T-cell (primary cell): ENCODE data around the gene NKG7. TPM values are rescaled to one million over a fixed set of nuclear protein-coding genes. Genes with fewer than 3 reads are reported as not detected.

Experiments
- ATAC-seq, 4 experiments: fragments of 200-7000 bp in 3 of 4; fragments of 150-1000 bp in 1 of 4; cut with Tn5 transposase; replicated peaks in 1 of 4; 1 replicate in 3 of 4; 2 replicates in 1 of 4; pipeline ENCODE4 v1.10.0; 2021; ENCODE audit warnings: moderate library complexity in 3 of 4, mild to moderate bottlenecking in 2 of 4, moderate number of reproducible peaks in 1 of 4
- CTCF ChIA-PET, 2 donors: fragments of 300-600 bp; sonication (Branson Sonifier 250); formaldehyde crosslinking; loops; one replicate each; lab custom pipeline; 2022; ENCODE audit warnings: antibody characterized with exemption in 2 of 2; lab: Charles Lee
- POLR2A ChIA-PET, 2 donors: fragments of 300-600 bp; sonication (Branson Sonifier 250); formaldehyde crosslinking; loops; one replicate each; lab custom pipeline; 2022; ENCODE audit warnings: antibody characterized with exemption in 2 of 2; lab: Charles Lee
- DNase-seq, 35 experiments: peaks; one replicate each; pipeline versions ENCODE4 v3.0.0 to v3.0.0-alpha.2; 2013 to 2023
- H3K27ac ChIP-seq: one replicate; pipeline ENCODE4 v1.5.1; 2013; ENCODE audit warnings: low read length
- H3K27me3 ChIP-seq, 2 experiments: replicated peaks in 1 of 2; 1 replicate in 1 of 2; 2 replicates in 1 of 2; pipeline versions ENCODE4 v1.6.1 to v1.7.0; 2013; ENCODE audit warnings: low read length in 1 of 2, mixed read lengths in 1 of 2; ENCODE audit not compliant: control insufficient read depth in 2 of 2, insufficient read depth in 2 of 2; ENCODE audit errors: extremely low read depth in 1 of 2
- H3K36me3 ChIP-seq, 2 donors: 1 replicate in 1 of 2; 2 replicates in 1 of 2; pipeline versions ENCODE4 v1.6.1 to v1.7.0; 2013; ENCODE audit warnings: low read length in 1 of 2; ENCODE audit not compliant: control insufficient read depth in 2 of 2, insufficient read depth in 1 of 2; ENCODE audit errors: extremely low read depth in 1 of 2
- H3K4me1 ChIP-seq, 2 experiments: 1 replicate in 1 of 2; 2 replicates in 1 of 2; pipeline versions ENCODE4 v1.6.1 to v1.7.0; 2013; ENCODE audit warnings: low read length in 2 of 2, mixed read lengths in 1 of 2; ENCODE audit not compliant: insufficient read depth in 2 of 2, control insufficient read depth in 1 of 2; ENCODE audit errors: extremely low read depth in 1 of 2
- H3K4me3 ChIP-seq, 2 donors: 1 replicate in 1 of 2; 2 replicates in 1 of 2; pipeline versions ENCODE4 v1.5.1 to v1.7.0; 2013; ENCODE audit warnings: mild to moderate bottlenecking in 2 of 2, low read length in 1 of 2, moderate library complexity in 1 of 2; ENCODE audit not compliant: control insufficient read depth in 1 of 2; ENCODE audit errors: extremely low read depth in 1 of 2
- H3K9me3 ChIP-seq: 2 replicates; pipeline ENCODE4 v1.7.0; 2013
- H3K27ac Mint-ChIP-seq, 2 donors: one replicate each; pipeline ENCODE4 v1.8.0; 2020 to 2021; ENCODE audit warnings: mild to moderate bottlenecking in 2 of 2, mixed read lengths in 2 of 2
- H3K27me3 Mint-ChIP-seq, 2 donors: one replicate each; pipeline ENCODE4 v1.8.0; 2021 to 2022; ENCODE audit warnings: mixed read lengths in 2 of 2
- H3K36me3 Mint-ChIP-seq: one replicate; pipeline ENCODE4 v1.8.0; 2021; ENCODE audit warnings: mixed read lengths
- H3K4me1 Mint-ChIP-seq, 3 donors: one replicate each; pipeline ENCODE4 v1.8.0; 2020 to 2022; ENCODE audit warnings: mixed read lengths in 3 of 3, mild to moderate bottlenecking in 1 of 3
- H3K4me3 Mint-ChIP-seq, 3 donors: one replicate each; pipeline ENCODE4 v1.8.0; 2020 to 2022; ENCODE audit warnings: mild to moderate bottlenecking in 3 of 3, mixed read lengths in 3 of 3, moderate library complexity in 3 of 3
- H3K9me3 Mint-ChIP-seq, 3 donors: one replicate each; pipeline ENCODE4 v1.8.0; 2020 to 2022; ENCODE audit warnings: mixed read lengths in 3 of 3
- WGBS: methylation state at CpG from one replicate; pipeline ENCODE4 v1.1.5; 2013; ENCODE audit warnings: missing lambda C conversion rate; ENCODE audit not compliant: insufficient coverage; 5-methylcytosine and 5-hydroxymethylcytosine counted together
- total RNA-seq, 35 experiments: library from RNA in 6 of 35; stranded (reverse) in 6 of 35; fragments of 120-200 nt in 1 of 35; gene quantifications; one replicate each; pipeline versions ENCODE4 v1.2.1 to v1.2.4 and lab custom pipeline; 2013 to 2026

NKG7 gene
- total RNA-seq, 5 donors from 2014 or later (not counting 1 experiment from before 2014, with no cell fraction given) = 42.9 to 356 (median 105) TPM

DNA sequence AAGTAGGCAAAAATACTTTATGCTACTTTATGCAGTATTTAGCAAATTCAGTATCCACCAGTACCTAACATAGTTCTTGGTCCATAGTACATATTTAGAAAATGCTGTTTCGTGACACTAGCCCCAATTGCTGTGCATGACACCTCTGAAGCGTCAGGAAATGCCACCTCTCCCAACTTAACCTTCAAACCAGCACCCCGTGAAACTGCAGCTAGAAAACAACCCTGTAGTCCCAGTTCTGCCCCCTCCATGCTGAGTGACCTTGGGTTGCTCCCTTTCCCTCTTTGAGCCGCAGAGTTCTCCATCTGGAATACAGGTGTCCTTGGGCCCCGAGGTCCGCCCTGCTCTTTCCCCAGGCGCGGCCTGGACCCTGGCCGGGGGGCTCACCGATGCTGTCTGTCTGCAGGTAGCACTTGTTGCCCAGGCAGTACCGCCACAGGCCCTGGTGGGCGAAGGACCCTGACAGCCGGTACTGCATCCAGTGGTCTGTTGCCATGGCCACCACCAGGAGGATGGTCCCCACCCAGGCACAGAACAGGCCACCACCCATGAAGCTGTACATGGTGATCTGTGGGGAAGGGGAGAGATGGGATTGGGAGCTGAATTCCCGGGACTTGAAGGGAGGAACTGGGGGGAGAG lies 14.5 kb upstream of the NKG7 start:
- 78% methylated on average over 12 of the region's 14 CpGs for WGBS
- Histone ChIP-seq H3K4me3 (peak overlapping the region in 1 of 2 donors; percentile 51), H3K9me3 (no peaks in the 10 kb centered on the region), H3K4me1 (peaks cover 0 to 42% of the 10 kb centered on the region in 2 experiments), H3K27ac (peak overlapping the region; percentile 60), H3K36me3 (no peaks in the 10 kb centered on the region), H3K27me3 (peaks cover 0 to 7% of the 10 kb centered on the region in 2 experiments)
- H3K4me1 Mint-ChIP-seq = peaks cover 5 to 16% (median 6%) of the 10 kb centered on the region in 3 donors
- peak overlapping the region; percentile 29 to 60 (median 57) for H3K4me3 Mint-ChIP-seq
- ChIA-PET POLR2A (no interaction called here), CTCF (no interaction called here)
- peak in 2 of 4 experiments; percentile 46 to 63 for ATAC-seq
- peak overlapping the region; percentile 19 to 55 for H3K27ac Mint-ChIP-seq
- H3K36me3 Mint-ChIP-seq = no peaks in the 10 kb centered on the region
- H3K9me3 Mint-ChIP-seq = no peaks in the 10 kb centered on the region
- H3K27me3 Mint-ChIP-seq = no peaks in the 10 kb centered on the region
- DNase-seq = peak in 5 of 35 experiments; percentile 16 to 48 (median 31)

DNA sequence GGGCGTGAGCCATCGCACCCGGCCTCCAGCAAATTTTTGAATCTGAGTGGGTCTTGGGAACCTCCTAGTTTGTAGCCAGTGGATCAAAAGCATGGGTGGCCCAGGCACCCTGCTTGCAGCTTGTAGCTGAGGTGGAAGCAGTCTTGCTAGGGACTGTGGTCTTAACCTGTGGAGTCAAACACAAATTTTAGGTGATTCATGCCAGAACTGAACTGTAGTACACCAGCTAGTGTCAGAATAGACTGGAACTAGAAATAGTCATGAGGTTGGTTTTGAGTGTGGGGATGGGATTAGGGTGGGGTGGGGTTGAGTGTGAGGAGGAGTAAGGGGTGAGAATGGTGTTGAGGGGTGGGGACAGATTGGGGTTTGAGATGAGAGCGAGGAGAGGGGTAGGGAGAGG lies 9.6 kb upstream of the NKG7 start:
- H3K36me3 ChIP-seq = no peaks in the 10 kb centered on the region
- Mint-ChIP-seq H3K9me3 (no peaks in the 10 kb centered on the region), H3K27ac (no peak overlapping the region), H3K4me1 (peaks cover 0 to 13% (median 2%) of the 10 kb centered on the region in 3 donors), H3K4me3 (no peak overlapping the region), H3K27me3 (no peaks in the 10 kb centered on the region), H3K36me3 (no peaks in the 10 kb centered on the region)
- DNase-seq (no peak), ATAC-seq (no peak)
- CTCF ChIA-PET = interaction anchor here in 1 of 2 donors (0.5 kb wide), 1 partner anchor 12 kb away, joined by 3 read pairs; no protein-coding TSS in a partner anchor
- H3K4me3 ChIP-seq = no peak overlapping the region
- POLR2A ChIA-PET = interaction anchor here in 1 of 2 donors (0.7 kb wide), 1 partner anchor 780 kb away, joined by 7 read pairs; no protein-coding TSS in a partner anchor
- peaks cover 0 to 23% of the 10 kb centered on the region in 2 experiments for H3K4me1 ChIP-seq
- no peaks in the 10 kb centered on the region for H3K9me3 ChIP-seq
- H3K27ac ChIP-seq = no peak overlapping the region
- H3K27me3 ChIP-seq = peaks cover 0 to 1% of the 10 kb centered on the region in 2 experiments
- WGBS = 93% methylated on average over 4 of the region's 4 CpGs

DNA sequence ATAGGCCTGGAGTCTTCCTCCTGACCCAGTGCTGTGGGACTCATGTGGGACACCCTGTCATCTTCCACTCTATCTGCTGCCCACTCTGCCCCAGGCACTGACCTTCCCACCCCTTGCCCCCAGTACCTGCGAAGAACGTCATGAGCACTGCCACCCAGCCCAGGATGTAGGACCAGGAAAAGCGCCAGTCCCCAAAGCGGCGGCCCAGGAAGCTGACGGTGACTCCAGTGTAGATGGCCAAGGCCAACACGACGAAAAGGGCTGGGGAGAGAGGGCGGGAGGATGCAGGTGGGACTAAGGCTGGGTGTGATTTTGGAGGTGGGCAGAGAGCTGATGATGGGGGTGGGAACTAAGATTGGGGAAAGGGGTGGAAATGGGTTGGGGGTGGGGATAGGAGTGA lies 7.9 kb upstream of the NKG7 start:
- 97% methylated on average over 9 of the region's 9 CpGs for WGBS
- no peak for DNase-seq
- no peak overlapping the region for H3K4me3 ChIP-seq
- peaks cover 2 to 35% of the 10 kb centered on the region in 2 experiments for H3K4me1 ChIP-seq
- Mint-ChIP-seq H3K36me3 (no peaks in the 10 kb centered on the region), H3K9me3 (no peaks in the 10 kb centered on the region), H3K4me3 (no peak overlapping the region), H3K27me3 (no peaks in the 10 kb centered on the region), H3K27ac (no peak overlapping the region), H3K4me1 (peaks cover 3 to 25% (median 12%) of the 10 kb centered on the region in 3 donors)
- ChIA-PET CTCF (interaction anchor here in 1 of 2 donors (0.9 kb wide), 1 partner anchor 15 kb away, joined by 3 read pairs; no protein-coding TSS in a partner anchor), POLR2A (no interaction called here)
- no peaks in the 10 kb centered on the region for H3K9me3 ChIP-seq
- no peaks in the 10 kb centered on the region for H3K27me3 ChIP-seq
- no peak overlapping the region for H3K27ac ChIP-seq
- H3K36me3 ChIP-seq = no peaks in the 10 kb centered on the region
- no peak for ATAC-seq

DNA sequence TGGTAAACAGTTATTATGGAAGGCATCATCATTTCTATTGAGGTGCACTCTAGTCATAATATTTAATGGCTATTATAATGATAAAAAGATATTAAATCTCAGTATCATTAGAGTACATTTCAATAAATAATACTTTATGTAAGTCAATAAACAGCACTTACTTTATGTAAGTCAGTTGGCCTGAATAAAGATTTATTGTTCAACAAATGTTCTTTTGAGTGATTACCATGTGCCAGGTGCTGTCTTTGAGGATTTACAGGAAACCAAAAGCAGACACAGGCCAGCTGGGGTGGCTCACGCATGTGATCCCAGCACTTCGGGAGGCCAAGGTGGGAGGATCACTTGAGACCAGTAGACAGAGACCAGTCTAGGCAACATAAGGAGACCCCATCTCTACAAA lies 5.0 kb upstream of the NKG7 start:
- peaks cover 12 to 63% of the 10 kb centered on the region in 2 experiments for H3K4me1 ChIP-seq
- Mint-ChIP-seq H3K36me3 (no peaks in the 10 kb centered on the region), H3K4me3 (no peak overlapping the region), H3K27me3 (no peaks in the 10 kb centered on the region), H3K9me3 (no peaks in the 10 kb centered on the region), H3K27ac (no peak overlapping the region), H3K4me1 (peaks cover 29 to 53% (median 40%) of the 10 kb centered on the region in 3 donors)
- no peak for ATAC-seq
- no peaks in the 10 kb centered on the region for H3K36me3 ChIP-seq
- DNase-seq = no peak
- H3K4me3 ChIP-seq = no peak overlapping the region
- H3K27ac ChIP-seq = no peak overlapping the region
- no peaks in the 10 kb centered on the region for H3K9me3 ChIP-seq
- ChIA-PET CTCF (no interaction called here), POLR2A (no interaction called here)
- H3K27me3 ChIP-seq = no peaks in the 10 kb centered on the region
- 100% methylated on average over 1 of the region's 2 CpGs for WGBS

DNA sequence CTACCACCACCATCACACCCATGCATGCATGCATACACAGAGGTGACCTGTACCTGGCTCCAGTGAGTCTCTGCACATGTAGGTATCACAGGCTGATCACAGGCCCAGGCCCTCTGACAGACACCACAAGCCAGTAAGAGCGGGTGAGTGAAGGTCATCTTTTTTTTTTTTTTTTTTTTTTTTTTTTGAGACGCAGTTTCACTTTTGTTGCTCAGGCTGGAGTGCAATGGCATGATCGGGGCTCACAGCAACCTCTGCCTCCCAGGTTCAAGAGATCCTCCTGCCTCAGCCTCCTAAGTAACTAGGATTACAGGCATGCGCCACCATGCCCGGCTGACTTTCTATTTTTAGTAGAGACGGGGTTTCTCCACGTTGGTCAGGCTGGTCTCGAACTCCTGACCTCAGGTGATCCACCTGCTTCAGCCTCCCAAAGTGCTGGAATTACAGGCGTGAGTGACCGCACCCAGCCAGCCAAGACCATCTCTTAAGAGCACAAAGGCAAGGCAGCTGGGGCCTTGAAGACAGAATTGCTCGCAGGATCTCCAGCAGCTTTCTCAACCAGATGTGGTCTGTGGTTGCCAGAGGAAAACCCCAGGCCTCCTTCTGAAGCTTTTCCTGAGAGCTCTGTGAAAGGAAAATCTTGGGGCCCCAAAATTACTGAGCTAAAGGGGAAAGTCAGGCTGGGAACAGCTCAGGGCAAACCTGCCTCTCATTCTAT lies 3.2 kb upstream of the NKG7 start:
- Histone ChIP-seq H3K4me1 (peaks cover 18 to 72% of the 10 kb centered on the region in 2 experiments), H3K36me3 (no peaks in the 10 kb centered on the region), H3K4me3 (no peak overlapping the region), H3K27ac (peak overlapping the region; percentile 87), H3K27me3 (no peaks in the 10 kb centered on the region), H3K9me3 (no peaks in the 10 kb centered on the region)
- POLR2A ChIA-PET = no interaction called here
- Mint-ChIP-seq H3K36me3 (no peaks in the 10 kb centered on the region), H3K4me3 (peak overlapping the region in 1 of 3 donors; percentile 25), H3K4me1 (peaks cover 47 to 66% (median 57%) of the 10 kb centered on the region in 3 donors), H3K27ac (peak overlapping the region; percentile 64 to 86), H3K9me3 (no peaks in the 10 kb centered on the region), H3K27me3 (no peaks in the 10 kb centered on the region)
- WGBS = 1% methylated on average over 7 of the region's 11 CpGs
- ATAC-seq = no peak
- DNase-seq = peak in 1 of 35 experiments; percentile 71
- CTCF ChIA-PET = no interaction called here

DNA sequence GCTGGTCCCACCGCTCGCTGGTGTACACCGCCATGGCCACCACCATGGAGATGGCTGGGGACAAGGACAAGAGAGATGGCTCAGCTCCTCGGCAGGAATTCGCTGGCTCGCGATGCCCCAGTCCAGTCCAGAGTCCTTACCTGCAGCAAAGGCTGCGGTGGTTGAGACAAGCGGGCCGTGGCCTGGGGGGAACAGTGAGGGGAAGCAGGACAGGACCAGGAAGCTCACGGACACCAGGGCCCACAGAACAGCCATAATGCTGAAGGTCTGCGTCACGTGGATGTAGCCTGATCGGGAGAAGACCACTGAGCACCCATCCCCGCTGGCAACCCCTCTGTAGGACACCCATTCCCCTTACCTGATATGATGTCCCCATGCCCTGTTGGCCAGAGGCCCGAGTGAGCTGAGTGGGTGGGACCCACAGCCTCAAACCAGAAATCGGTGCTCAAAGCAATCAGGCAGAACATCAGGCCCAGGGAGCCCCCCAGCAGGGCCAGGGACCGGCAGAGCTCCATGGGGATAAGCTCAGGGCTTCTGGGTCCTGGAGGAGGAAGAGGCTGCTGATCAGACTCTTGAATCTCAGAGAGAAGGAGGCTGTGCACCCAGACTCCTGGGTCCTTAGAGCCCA lies 319 bp downstream of the NKG7 start:
- Histone ChIP-seq H3K27me3 (no peaks in the 10 kb centered on the region), H3K9me3 (no peaks in the 10 kb centered on the region), H3K4me3 (peak overlapping the region; percentile 17 to 75), H3K27ac (peak overlapping the region; percentile 87), H3K4me1 (peaks cover 18 to 98% of the 10 kb centered on the region in 2 experiments), H3K36me3 (no peaks in the 10 kb centered on the region)
- no peaks in the 10 kb centered on the region for H3K27me3 Mint-ChIP-seq
- peak overlapping the region; percentile 89 for H3K27ac Mint-ChIP-seq
- ChIA-PET POLR2A (interaction anchor here in 1 of 2 donors (1.0 kb wide), 1 partner anchor 23 kb away, joined by 3 read pairs; no protein-coding TSS in a partner anchor), CTCF (interaction anchor here in 1 of 2 donors (1.9 kb wide), 1 partner anchor 23 kb away, joined by 10 read pairs; no protein-coding TSS in a partner anchor)
- no peaks in the 10 kb centered on the region for H3K9me3 Mint-ChIP-seq
- H3K4me1 Mint-ChIP-seq = peaks cover 64 to 81% (median 72%) of the 10 kb centered on the region in 3 donors
- DNase-seq = no peak
- ATAC-seq = no peak
- H3K4me3 Mint-ChIP-seq = peak overlapping the region; percentile 61 to 96 (median 96)
- WGBS = 78% methylated on average over 12 of the region's 18 CpGs
- H3K36me3 Mint-ChIP-seq = no peaks in the 10 kb centered on the region
